ENCODE data around the gene HOXC4.

Gene HOXC4

GRCh38 chr12:54053751-54054741 is at the start of gene HOXC4:
TSS of gene HOXC4 (plus strand) at chr12:54053835. CDS start at chr12:54053923, 88 bp downstream.
- peak within 1 kb of the TSS; percentile 83 to 85 for H3K4me3 Mint-ChIP-seq
- peaks cover 50% of the 10 kb centered on the region for H3K4me1 Mint-ChIP-seq
- peak within 1 kb of the TSS; percentile 68 to 75 for H3K27ac Mint-ChIP-seq
- no peaks in the 10 kb centered on the region for H3K9me3 Mint-ChIP-seq
- DNase-seq (no peak), ATAC-seq (peak; percentile 75)
- peaks cover 99% of the 10 kb centered on the region for H3K27me3 Mint-ChIP-seq

DNA sequence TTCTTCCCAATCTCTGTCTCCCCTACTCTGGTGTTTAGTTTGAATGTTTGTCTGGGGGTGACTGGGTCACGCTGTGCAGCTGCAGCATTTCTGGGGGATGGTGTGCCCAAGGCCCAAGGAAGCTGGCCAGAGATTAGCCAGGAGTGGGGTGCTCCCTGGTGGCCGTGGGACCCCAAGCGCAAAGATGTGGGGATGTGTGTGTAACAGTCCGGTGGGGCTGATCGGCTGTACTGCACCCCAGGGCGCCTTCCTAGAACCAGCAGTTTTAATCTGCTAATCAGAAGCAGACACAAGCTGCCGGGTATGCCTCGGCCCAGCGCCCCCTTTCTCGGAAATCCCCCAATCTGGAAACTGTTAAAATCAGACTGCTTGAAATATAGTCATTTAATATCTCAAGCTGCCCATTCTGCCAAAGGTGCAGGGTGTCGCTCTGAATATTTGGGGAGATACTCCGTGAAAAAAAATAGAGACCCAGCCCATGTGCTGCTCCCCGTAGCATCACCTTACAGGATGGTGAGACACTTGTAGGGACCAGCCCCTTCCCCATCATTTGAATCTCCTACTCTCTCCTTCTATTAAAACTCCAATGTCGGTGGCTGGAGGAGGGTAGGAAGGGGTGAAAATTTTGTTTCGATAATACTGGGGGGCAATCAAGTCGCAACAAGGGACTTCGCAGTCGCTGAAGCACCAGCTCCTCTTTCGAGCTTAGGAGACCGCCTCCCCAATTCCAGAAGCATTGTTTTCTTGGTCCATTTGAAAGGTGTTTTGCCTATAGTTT is 49.4 kb upstream of the HOXC4 start:
- Mint-ChIP-seq H3K27ac (no peak overlapping the region), H3K27me3 (peaks cover 100% of the 10 kb centered on the region), H3K9me3 (no peaks in the 10 kb centered on the region), H3K4me1 (peaks cover 41% of the 10 kb centered on the region), H3K4me3 (no peak overlapping the region)
- DNase-seq (no peak), ATAC-seq (no peak)

DNA sequence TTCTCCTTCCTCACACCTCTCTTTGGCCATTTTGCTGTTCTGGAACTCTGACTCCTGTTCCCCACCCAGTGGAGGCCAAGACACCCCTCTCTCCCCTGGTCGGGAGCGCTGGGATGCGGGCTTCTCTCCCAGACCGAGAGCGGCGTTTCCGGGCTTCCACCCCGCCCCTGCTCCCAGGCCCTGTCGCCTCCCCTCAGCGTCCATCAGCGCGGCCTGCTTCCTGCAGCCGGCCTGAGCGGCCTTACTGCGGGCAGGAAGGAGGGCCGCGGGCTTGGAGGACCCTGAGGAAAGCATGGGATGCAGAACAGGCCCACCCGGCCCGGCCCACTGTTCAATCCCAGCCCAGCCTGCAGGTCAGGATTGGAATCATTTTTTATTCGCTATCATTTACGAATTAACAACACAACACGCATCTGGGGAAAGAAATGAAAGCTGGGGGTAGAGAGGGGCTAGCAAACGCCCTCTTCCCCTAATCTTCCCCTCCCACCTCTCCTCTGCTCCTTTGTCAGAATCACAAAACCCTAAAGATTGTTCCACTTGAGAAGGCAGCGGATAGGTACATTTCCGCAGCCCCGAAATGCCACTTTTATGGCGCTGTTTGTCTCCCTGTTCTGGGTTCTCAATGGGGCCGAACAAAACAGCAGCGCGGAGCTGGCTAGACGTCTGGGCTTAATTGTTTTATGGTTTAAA is 48.6 kb upstream of the HOXC4 start:
- DNase-seq (no peak), ATAC-seq (no peak)
- H3K27me3 Mint-ChIP-seq: peaks cover 100% of the 10 kb centered on the region
- no peak overlapping the region for H3K27ac Mint-ChIP-seq
- peaks cover 42% of the 10 kb centered on the region for H3K4me1 Mint-ChIP-seq
- H3K9me3 Mint-ChIP-seq: no peaks in the 10 kb centered on the region
- H3K4me3 Mint-ChIP-seq: peak overlapping the region; percentile 2 to 6

DNA sequence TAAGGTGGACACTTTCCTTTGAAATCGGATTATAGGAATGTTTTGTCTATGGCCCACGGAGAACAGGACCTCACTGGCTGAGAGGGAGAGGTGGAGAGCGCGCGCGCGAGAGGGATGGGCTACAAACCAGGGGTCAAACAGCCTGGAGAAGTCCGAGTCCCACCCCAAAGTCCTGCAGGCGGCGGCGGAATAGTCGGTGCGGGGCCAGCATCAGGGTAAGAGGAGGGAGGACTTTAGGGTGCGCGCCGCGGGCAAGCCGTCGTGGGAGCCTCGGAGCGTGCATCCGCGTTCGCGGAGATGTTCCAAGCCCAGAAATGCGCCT is 48.1 kb upstream of the HOXC4 start:
- Mint-ChIP-seq H3K9me3 (no peaks in the 10 kb centered on the region), H3K27me3 (peaks cover 100% of the 10 kb centered on the region), H3K4me3 (peak overlapping the region; percentile 2 to 6), H3K27ac (no peak overlapping the region), H3K4me1 (peaks cover 39% of the 10 kb centered on the region)
- ATAC-seq (no peak), DNase-seq (no peak)

- peak; percentile 74 for ATAC-seq
- H3K9me3 Mint-ChIP-seq: no peaks in the 10 kb centered on the region
Observed at GRCh38 chr12:54005853-54006558, 47.6 kb upstream of the HOXC4 start.

GRCh38 chr12:54006559-54007220 is 46.9 kb upstream of the HOXC4 start:
- no peak for ATAC-seq
- H3K27me3 Mint-ChIP-seq: peaks cover 100% of the 10 kb centered on the region
- peak overlapping the region; percentile 86 to 87 for H3K4me3 Mint-ChIP-seq
- no peak for DNase-seq
- no peaks in the 10 kb centered on the region for H3K9me3 Mint-ChIP-seq
- peaks cover 48% of the 10 kb centered on the region for H3K4me1 Mint-ChIP-seq
- no peak overlapping the region for H3K27ac Mint-ChIP-seq

More at GRCh38 chr12:54005853-54006558, 47.6 kb upstream of the HOXC4 start:
- peak overlapping the region in 1 of 2 donors; percentile 92 for H3K27ac Mint-ChIP-seq
- DNase-seq: peak; percentile 83 to 85
- peaks cover 41% of the 10 kb centered on the region for H3K4me1 Mint-ChIP-seq
- H3K4me3 Mint-ChIP-seq: peak overlapping the region; percentile 86 to 87
- H3K27me3 Mint-ChIP-seq: peaks cover 100% of the 10 kb centered on the region

GRCh38 chr12:54007538-54008259 is 45.9 kb upstream of the HOXC4 start:
- peaks cover 100% of the 10 kb centered on the region for H3K27me3 Mint-ChIP-seq
- no peak overlapping the region for H3K27ac Mint-ChIP-seq
- DNase-seq (no peak), ATAC-seq (no peak)
- H3K4me3 Mint-ChIP-seq: no peak overlapping the region
- H3K9me3 Mint-ChIP-seq: no peaks in the 10 kb centered on the region
- H3K4me1 Mint-ChIP-seq: peaks cover 46% of the 10 kb centered on the region

DNA sequence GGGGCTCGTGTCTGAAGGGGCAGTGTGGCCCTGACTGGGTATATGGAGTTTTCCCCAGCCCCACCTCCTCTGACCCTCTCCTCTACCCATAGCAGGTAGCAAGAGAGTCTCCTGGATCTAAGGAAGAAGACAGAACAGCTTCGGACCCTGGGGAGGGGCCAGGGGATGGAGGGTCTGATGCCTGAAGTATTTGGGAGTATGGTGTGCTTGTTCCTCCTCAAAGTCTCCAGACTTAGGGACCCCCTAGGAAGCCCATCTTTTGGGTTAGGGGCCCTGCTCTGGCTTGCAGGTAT is 45.4 kb upstream of the HOXC4 start:
- ATAC-seq (no peak), DNase-seq (no peak)
- Mint-ChIP-seq H3K4me3 (peak overlapping the region in 1 of 2 donors; percentile 13), H3K9me3 (no peaks in the 10 kb centered on the region), H3K4me1 (peaks cover 45% of the 10 kb centered on the region), H3K27ac (peak overlapping the region in 1 of 2 donors; percentile 8), H3K27me3 (peaks cover 100% of the 10 kb centered on the region)

- ATAC-seq: peak; percentile 30
- Mint-ChIP-seq H3K9me3 (no peaks in the 10 kb centered on the region), H3K4me3 (peak overlapping the region; percentile 57 to 66), H3K27ac (no peak overlapping the region), H3K4me1 (peaks cover 49% of the 10 kb centered on the region), H3K27me3 (peaks cover 100% of the 10 kb centered on the region)
- no peak for DNase-seq
Observed at GRCh38 chr12:54009171-54010052, 44.2 kb upstream of the HOXC4 start.

GRCh38 chr12:54010053-54010971 is 43.3 kb upstream of the HOXC4 start:
- ATAC-seq: no peak
- DNase-seq: no peak
- no peaks in the 10 kb centered on the region for H3K9me3 Mint-ChIP-seq
- peaks cover 100% of the 10 kb centered on the region for H3K27me3 Mint-ChIP-seq
- peak overlapping the region in 1 of 2 donors; percentile 57 for H3K4me3 Mint-ChIP-seq
- H3K27ac Mint-ChIP-seq: no peak overlapping the region
- peaks cover 55% of the 10 kb centered on the region for H3K4me1 Mint-ChIP-seq

- H3K27me3 Mint-ChIP-seq: peaks cover 100% of the 10 kb centered on the region
- H3K27ac Mint-ChIP-seq: no peak overlapping the region
- DNase-seq (no peak), ATAC-seq (no peak)
- peak overlapping the region; percentile 17 to 36 for H3K4me3 Mint-ChIP-seq
- H3K4me1 Mint-ChIP-seq: peaks cover 50% of the 10 kb centered on the region
- H3K9me3 Mint-ChIP-seq: no peaks in the 10 kb centered on the region
Observed at GRCh38 chr12:54010972-54011664, 42.5 kb upstream of the HOXC4 start.
